SJSA1 (cell line): ENCODE measurements around the gene BACE2. TPM values are rescaled to one million over a fixed set of nuclear protein-coding genes. Genes with fewer than 3 reads are reported as not detected.

ENCODE experiments used
- DNase-seq, 2 experiments: peaks; one replicate each; pipeline ENCODE4 v3.0.0-alpha.2; 2015 to 2020; ENCODE audit warnings: low spot score in 2 of 2, low read depth in 1 of 2
- H3K27ac ChIP-seq: fragments of 250-450 bp; sonication (Bioruptor Pico); 2 replicates; pipeline ENCODE4 v1.5.1; 2020; ENCODE audit warnings: mild to moderate bottlenecking, moderate library complexity
- H3K27me3 ChIP-seq: fragments of 250-450 bp; sonication (Bioruptor Pico); replicated peaks from 2 replicates; pipeline ENCODE4 v1.5.1; 2020; ENCODE audit warnings: mild to moderate bottlenecking, moderate library complexity
- H3K36me3 ChIP-seq: fragments of 250-450 bp; sonication (Bioruptor Pico); 2 replicates; pipeline ENCODE4 v1.5.1; 2020; ENCODE audit warnings: mild to moderate bottlenecking
- H3K4me1 ChIP-seq: fragments of 250-450 bp; sonication (Bioruptor Pico); replicated peaks from 2 replicates; pipeline ENCODE4 v1.6.1; 2021; ENCODE audit warnings: mild to moderate bottlenecking
- H3K4me3 ChIP-seq: fragments of 250-450 bp; sonication (Bioruptor Pico); 2 replicates; pipeline ENCODE4 v1.5.1; 2020; ENCODE audit warnings: mild to moderate bottlenecking
- H3K9me3 ChIP-seq: fragments of 250-450 bp; sonication (Bioruptor Pico); replicated peaks from 2 replicates; pipeline ENCODE4 v1.5.1; 2020; ENCODE audit warnings: mild to moderate bottlenecking
- total RNA-seq: library from RNA; depleted of rRNA; stranded (reverse); fragments of >200 nt; shearing (Covaris generic); gene quantifications from 2 replicates; pipeline ENCODE4 v1.2.3, GENCODE V29; 2014

BACE2 gene
- total RNA-seq, 1 experiment from 2014 or later: 0.50 TPM

DNA sequence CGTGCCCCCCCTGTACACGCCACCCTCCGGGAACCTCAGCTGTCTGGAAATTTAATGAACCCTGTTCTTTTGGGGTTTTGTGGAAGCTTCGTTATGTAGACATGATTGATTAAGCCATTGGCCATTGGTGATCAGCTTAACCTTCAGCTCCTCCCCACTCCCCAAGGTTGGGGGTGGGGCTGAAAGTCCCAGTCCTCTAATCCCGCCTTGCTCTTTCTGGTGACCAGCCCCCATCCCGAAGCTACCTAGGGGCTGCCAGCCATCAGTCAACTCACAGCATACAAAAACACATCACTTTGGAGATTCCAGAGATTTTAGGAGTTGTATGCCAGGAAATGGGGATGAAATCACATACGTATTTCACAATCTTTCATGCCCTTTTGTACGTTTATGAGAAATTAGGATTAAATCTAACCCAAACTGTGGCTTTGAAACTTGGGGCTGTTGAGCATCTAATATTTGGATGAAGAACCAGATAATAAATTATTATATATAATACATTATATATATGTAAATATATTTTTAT lies 52.3 kb downstream of the BACE2 start:
- no peaks in the 10 kb centered on the region for H3K4me1 ChIP-seq
- DNase-seq: no peak

GRCh38 chr21:41222247-41223068 lies 54.5 kb downstream of the BACE2 start:
- Histone ChIP-seq H3K27me3 (no peaks in the 10 kb centered on the region), H3K9me3 (no peaks in the 10 kb centered on the region; the same call in 1 of the 2 replicates), H3K4me1 (no peaks in the 10 kb centered on the region), H3K27ac (no peak overlapping the region), H3K36me3 (no peaks in the 10 kb centered on the region), H3K4me3 (no peak overlapping the region)
- no peak for DNase-seq

More for the DNA sequence above, 52.3 kb downstream of the BACE2 start:
- Histone ChIP-seq H3K36me3 (no peaks in the 10 kb centered on the region), H3K27me3 (no peaks in the 10 kb centered on the region), H3K27ac (no peak overlapping the region), H3K4me3 (no peak overlapping the region), H3K9me3 (no peaks in the 10 kb centered on the region; the same call in 1 of the 2 replicates)

DNA sequence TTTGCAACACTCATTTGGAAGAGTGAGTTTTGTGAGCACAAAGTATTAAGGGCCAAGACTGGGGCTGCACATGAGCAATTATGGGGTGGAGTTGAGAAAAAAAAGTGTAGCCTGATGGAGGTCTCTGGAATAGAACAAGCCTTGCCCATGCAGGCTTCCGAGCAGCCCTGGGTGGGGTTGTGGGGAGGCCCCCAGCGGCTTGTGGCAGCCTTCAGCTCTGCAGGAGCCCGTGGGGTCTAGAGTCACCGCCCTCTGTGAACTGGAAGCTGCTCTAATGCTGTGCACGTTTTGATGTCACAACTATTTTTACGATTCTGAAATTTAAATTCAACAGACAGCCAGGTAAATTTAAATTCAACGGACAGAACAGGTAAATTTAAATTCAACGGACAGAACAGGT lies 58.9 kb downstream of the BACE2 start:
- no peak for DNase-seq
- Histone ChIP-seq H3K27ac (no peak overlapping the region), H3K4me3 (no peak overlapping the region), H3K36me3 (no peaks in the 10 kb centered on the region), H3K9me3 (no peaks in the 10 kb centered on the region; the same call in 1 of the 2 replicates), H3K27me3 (no peaks in the 10 kb centered on the region; the same call in 1 of the 2 replicates), H3K4me1 (no peaks in the 10 kb centered on the region)

- Histone ChIP-seq H3K27ac (no peak overlapping the region), H3K27me3 (no peaks in the 10 kb centered on the region; the same call in 1 of the 2 replicates), H3K4me1 (no peaks in the 10 kb centered on the region), H3K4me3 (no peak overlapping the region), H3K36me3 (no peaks in the 10 kb centered on the region), H3K9me3 (no peaks in the 10 kb centered on the region; the same call in 1 of the 2 replicates)
- no peak for DNase-seq
These were observed 59.5 kb downstream of the BACE2 start for GRCh38 chr21:41227357-41228005.

DNA sequence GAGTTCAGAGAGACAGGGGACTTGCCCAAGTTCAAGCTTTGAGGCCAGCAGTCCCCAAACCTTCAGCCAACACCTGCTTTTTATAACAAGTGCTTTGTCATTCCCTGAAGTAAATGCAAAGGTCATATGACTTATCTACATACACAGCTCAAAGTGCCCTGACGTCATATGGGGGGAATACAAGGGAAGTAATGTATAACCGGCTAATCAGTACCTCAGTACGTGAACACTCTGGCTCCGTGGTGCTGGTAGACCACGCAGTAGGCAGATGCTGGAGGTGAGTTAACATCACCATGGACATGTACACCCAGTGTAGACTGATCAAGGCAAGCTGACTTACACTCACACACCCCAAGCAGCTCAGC lies 60.0 kb downstream of the BACE2 start:
- no peaks in the 10 kb centered on the region for H3K36me3 ChIP-seq
- H3K4me1 ChIP-seq: no peaks in the 10 kb centered on the region
- H3K9me3 ChIP-seq: no peaks in the 10 kb centered on the region; the same call in 1 of the 2 replicates
- DNase-seq: no peak
- H3K27me3 ChIP-seq: no peaks in the 10 kb centered on the region; the same call in 1 of the 2 replicates
- no peak overlapping the region for H3K27ac ChIP-seq
- no peak overlapping the region for H3K4me3 ChIP-seq

GRCh38 chr21:41228492-41228891 lies 60.5 kb downstream of the BACE2 start:
- H3K4me3 ChIP-seq: no peak overlapping the region
- H3K27me3 ChIP-seq: no peaks in the 10 kb centered on the region; the same call in 1 of the 2 replicates
- H3K4me1 ChIP-seq: no peaks in the 10 kb centered on the region
- no peaks in the 10 kb centered on the region; the same call in 1 of the 2 replicates for H3K9me3 ChIP-seq
- no peaks in the 10 kb centered on the region for H3K36me3 ChIP-seq
- no peak overlapping the region for H3K27ac ChIP-seq
- DNase-seq: no peak

DNA sequence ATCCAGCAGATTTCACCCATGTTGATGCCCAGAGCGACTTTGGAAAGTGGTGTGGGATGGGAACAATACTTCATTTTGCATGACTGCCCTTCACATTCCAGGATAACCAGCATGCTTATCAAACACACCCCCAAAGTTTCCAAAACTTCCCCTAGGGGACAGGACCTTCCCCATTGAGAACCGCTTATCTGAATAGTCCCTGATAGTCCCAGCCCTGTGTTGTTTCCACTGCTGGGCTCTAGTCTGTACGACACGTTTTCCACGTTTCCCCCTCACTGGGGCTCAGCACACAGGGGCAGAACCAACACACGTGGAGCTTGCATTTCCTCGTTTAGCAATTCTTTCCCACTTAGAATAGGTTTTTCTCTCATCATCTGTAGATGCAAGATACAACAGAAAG lies 61.0 kb downstream of the BACE2 start:
- Histone ChIP-seq H3K9me3 (no peaks in the 10 kb centered on the region), H3K4me3 (no peak overlapping the region), H3K36me3 (no peaks in the 10 kb centered on the region), H3K27me3 (no peaks in the 10 kb centered on the region; the same call in 1 of the 2 replicates), H3K27ac (no peak overlapping the region), H3K4me1 (no peaks in the 10 kb centered on the region)
- no peak for DNase-seq

GRCh38 chr21:41229509-41230248 lies 61.7 kb downstream of the BACE2 start:
- H3K36me3 ChIP-seq: no peaks in the 10 kb centered on the region
- H3K4me1 ChIP-seq: no peaks in the 10 kb centered on the region
- no peak overlapping the region for H3K27ac ChIP-seq
- no peak for DNase-seq
- no peaks in the 10 kb centered on the region; the same call in 1 of the 2 replicates for H3K9me3 ChIP-seq
- H3K27me3 ChIP-seq: no peaks in the 10 kb centered on the region; the same call in 1 of the 2 replicates
- H3K4me3 ChIP-seq: no peak overlapping the region

- H3K27me3 ChIP-seq: no peaks in the 10 kb centered on the region; the same call in 1 of the 2 replicates
- no peaks in the 10 kb centered on the region for H3K4me1 ChIP-seq
- H3K27ac ChIP-seq: no peak overlapping the region
- H3K4me3 ChIP-seq: no peak overlapping the region
- no peak for DNase-seq
- no peaks in the 10 kb centered on the region for H3K36me3 ChIP-seq
- H3K9me3 ChIP-seq: no peaks in the 10 kb centered on the region; the same call in 1 of the 2 replicates
These were observed 62.5 kb downstream of the BACE2 start for GRCh38 chr21:41230497-41230896.

DNA sequence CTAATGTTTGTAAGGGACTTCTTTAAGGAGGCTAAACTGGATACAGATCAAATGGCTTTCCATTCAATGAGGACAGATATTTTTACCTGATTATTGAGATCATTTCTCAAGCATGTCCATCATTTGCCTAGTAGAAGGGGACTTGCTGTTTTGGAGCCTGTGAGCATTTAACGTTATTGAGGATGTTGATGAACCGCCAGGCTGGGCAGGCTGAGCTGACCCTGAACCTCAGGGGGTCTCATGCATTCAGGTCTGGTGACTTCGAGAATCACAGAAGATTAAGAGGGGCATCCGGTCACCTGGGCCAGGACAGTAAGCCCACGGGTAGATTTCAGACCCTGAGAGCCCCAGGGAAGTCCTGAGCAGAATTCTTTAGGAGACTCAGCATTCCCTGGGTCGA lies 63.1 kb downstream of the BACE2 start:
- Histone ChIP-seq H3K27me3 (no peaks in the 10 kb centered on the region; the same call in 1 of the 2 replicates), H3K9me3 (no peaks in the 10 kb centered on the region; the same call in 1 of the 2 replicates), H3K4me1 (no peaks in the 10 kb centered on the region), H3K36me3 (no peaks in the 10 kb centered on the region), H3K4me3 (no peak overlapping the region), H3K27ac (no peak overlapping the region)
- DNase-seq: no peak

DNA sequence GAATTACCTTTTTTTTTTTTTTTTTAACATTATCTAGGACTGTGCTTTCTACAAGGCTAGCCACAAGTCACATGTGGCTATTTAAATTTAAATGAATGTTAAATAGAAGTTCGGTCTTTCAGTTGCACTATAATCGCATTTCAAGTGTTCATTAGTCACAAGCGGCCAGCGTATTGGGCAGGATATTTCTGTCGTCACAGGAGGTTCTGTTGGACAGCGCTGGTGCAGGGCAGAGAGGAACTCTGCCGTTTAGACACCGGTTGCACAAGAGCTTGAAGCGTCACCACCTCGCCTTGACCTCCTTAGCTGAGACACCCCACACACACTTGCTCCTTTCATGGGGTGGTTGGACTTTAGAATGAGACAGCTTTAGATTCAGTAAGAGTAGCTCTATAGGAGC lies 64.1 kb downstream of the BACE2 start:
- no peak for DNase-seq
- no peaks in the 10 kb centered on the region for H3K36me3 ChIP-seq
- H3K9me3 ChIP-seq: no peaks in the 10 kb centered on the region; the same call in 1 of the 2 replicates
- H3K27me3 ChIP-seq: no peaks in the 10 kb centered on the region; the same call in 1 of the 2 replicates
- no peak overlapping the region for H3K4me3 ChIP-seq
- H3K27ac ChIP-seq: no peak overlapping the region
- H3K4me1 ChIP-seq: no peaks in the 10 kb centered on the region

DNA sequence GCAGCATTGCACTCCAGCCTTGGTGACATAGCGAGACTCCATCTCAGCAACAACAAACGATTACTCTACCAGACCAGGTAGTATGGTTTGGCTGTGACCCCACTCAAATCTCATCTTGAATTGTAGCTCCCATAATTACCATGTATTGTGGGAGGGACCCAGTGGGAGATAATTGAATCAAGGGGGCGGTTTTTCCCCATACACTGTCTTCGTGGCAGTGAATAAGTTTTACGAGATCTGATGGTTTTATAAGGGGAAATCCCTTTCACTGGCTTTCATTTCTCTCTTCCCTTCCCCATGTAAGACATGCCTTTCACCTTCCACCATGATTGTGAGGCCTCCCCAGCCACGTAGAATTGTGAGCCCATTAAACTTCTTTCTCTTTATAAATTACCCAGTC lies 66.0 kb downstream of the BACE2 start:
- no peak for DNase-seq
- Histone ChIP-seq H3K27me3 (no peaks in the 10 kb centered on the region; the same call in 1 of the 2 replicates), H3K4me3 (no peak overlapping the region), H3K36me3 (no peaks in the 10 kb centered on the region), H3K9me3 (no peaks in the 10 kb centered on the region; the same call in 1 of the 2 replicates), H3K27ac (no peak overlapping the region), H3K4me1 (no peaks in the 10 kb centered on the region)

GRCh38 chr21:41234569-41234968 lies 66.6 kb downstream of the BACE2 start:
- Histone ChIP-seq H3K36me3 (no peaks in the 10 kb centered on the region), H3K27me3 (no peaks in the 10 kb centered on the region; the same call in 1 of the 2 replicates), H3K4me1 (no peaks in the 10 kb centered on the region), H3K9me3 (no peaks in the 10 kb centered on the region; the same call in 1 of the 2 replicates), H3K27ac (no peak overlapping the region), H3K4me3 (no peak overlapping the region)
- DNase-seq: no peak
